SH-SY5Y (cell line): ENCODE data around the gene TACR2.

Experiments
- GATA2 ChIP-seq: IDR thresholded peaks from 2 replicates; pipeline ENCODE4 v1.6.1; 2011; ENCODE audit warnings: mild to moderate bottlenecking, low read depth, low read length
- GATA3 ChIP-seq: IDR thresholded peaks from 2 replicates; pipeline ENCODE4 v1.6.1; 2011; ENCODE audit warnings: low read depth, mild to moderate bottlenecking, low read length, moderate library complexity

DNA sequence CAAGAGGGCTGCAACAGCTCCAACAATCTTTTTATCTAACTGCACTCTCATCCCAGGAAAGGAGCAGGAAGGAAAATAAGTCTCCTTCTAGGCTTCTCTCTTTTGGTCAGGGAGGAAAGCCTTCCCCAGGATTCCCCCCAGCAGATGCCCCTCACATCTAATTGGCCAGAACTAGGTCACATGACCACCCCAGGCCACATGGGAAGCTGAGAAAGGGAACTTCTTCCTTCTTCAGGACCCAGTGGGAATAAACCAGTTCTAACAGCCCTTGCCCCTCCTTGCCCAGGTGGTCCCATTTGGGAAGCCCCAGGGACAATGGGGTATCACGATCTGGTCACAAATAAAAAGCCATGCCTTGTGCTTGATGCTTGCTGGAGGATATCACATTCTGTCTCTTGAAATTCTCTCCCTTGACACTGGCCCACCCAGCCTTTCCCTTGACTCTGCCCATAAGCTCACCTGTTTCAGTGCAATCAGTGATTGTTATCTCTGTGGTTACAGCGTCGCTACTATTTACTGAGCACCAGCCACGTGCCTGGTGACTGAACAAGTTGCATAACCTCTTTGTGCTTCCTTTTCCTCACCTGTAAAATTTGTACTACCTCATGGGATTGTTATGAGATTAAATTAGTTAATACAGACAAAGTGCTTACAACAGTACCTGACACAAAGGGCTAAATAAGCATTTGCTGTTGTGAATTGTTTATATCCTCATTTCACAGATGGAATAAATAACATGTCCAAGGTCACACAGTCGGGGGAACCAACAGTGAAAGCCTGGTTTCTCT lies 9.0 kb upstream of the TACR2 start:
- TF ChIP-seq GATA2 (no peak), GATA3 (no peak)
